ENCODE measurements around the gene SOX21. TPM values are rescaled to one million over a fixed set of nuclear protein-coding genes. Genes with fewer than 3 reads are reported as not detected.

The SOX21 gene
- total and polyA plus RNA-seq, 10 of the 15 experiments (the other 5 are each of a cell fraction or from before 2014, with no cell fraction given), result not detected

DNA sequence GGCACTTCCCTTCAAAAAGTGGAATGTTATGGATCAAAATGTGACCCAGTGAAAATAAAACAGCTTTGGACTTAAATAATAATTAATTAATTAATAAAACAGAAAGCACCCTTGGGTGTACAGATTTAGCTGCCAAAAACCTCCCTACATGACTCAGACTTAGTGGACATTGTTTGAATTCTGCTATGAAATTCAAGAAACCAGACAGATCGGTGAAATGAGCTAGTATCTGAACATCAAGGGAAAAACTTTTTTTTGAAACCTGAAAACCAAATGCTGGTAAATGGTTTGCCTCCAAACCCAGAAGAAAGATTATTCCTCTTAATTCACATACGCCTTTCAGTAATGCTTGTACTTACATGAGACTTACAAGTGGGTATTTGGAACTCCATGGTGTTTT is 33.5 kb downstream of the SOX21 start:
- ChIA-PET RAD21 (ENCODE audit: unreplicated experiment) (interaction anchor here (2.4 kb wide), 1 partner anchor 725 kb away, joined by 8 read pairs; no protein-coding TSS in a partner anchor), POLR2A (no interaction called here), SMC1A (ENCODE audit: uncharacterized antibody, unreplicated experiment) (interaction anchor here (1.7 kb wide), 1 partner anchor 725 kb away, joined by 3 read pairs; no protein-coding TSS in a partner anchor), CTCF (interaction anchor here (0.7 to 2.0 kb wide), 3 partner anchors 725 to 800 kb away, joined by 3 to 8 read pairs (median 4); no protein-coding TSS in a partner anchor)
- Histone ChIP-seq H2AFZ (ENCODE audit: control insufficient read depth, low read depth, low read length) (no peak overlapping the region), H3K79me2 (ENCODE audit: control insufficient read depth, insufficient read depth, low read length) (no peaks in the 10 kb centered on the region), H3K9me3 (replicated peaks; ENCODE audit: control insufficient read depth, insufficient read depth, low read length) (no peaks in the 10 kb centered on the region), H3K4me1 (ENCODE audit: control insufficient read depth, insufficient read depth, low read length) (no peaks in the 10 kb centered on the region), H3K4me3 (no peak overlapping the region), H3K9ac (ENCODE audit: control insufficient read depth, insufficient read depth, low read length) (no peak overlapping the region), H3K27me3 (replicated peaks in 1 of 2; ENCODE audit: control insufficient read depth in 2 of 2, insufficient read depth in 2 of 2, low read length in 1 of 2) (no peaks in the 10 kb centered on the region; a peak in 2 of 4 replicates), H4K20me1 (ENCODE audit: control insufficient read depth, insufficient read depth) (no peaks in the 10 kb centered on the region), H3K27ac (ENCODE audit: control insufficient read depth, insufficient read depth) (no peak overlapping the region), H3K36me3 (ENCODE audit: control insufficient read depth in 2 of 2, insufficient read depth in 2 of 2, low read length in 1 of 2) (no peaks in the 10 kb centered on the region), H3K4me2 (ENCODE audit: control insufficient read depth, insufficient read depth) (no peak overlapping the region)
- ATAC-seq (no peak), FAIRE-seq (no peak), DNase-seq (ENCODE audit: low read depth, low spot score) (no peak)
- intact Hi-C loops (cut with micrococcal nuclease; ENCODE audit: unreplicated experiment) (loop anchor here (10.0 kb wide), 2 partner anchors 276 to 506 kb away; no protein-coding TSS in a partner anchor), in situ Hi-C loops (cut with MboI) (loop anchor here (10.0 kb wide), 2 partner anchors 726 to 796 kb away; no protein-coding TSS in a partner anchor)
- no TSS peak for BruUV-seq (replicated peaks)
- WGBS (ENCODE audit: insufficient coverage, insufficient replicate concordance, low lambda C conversion rate, missing lambda C conversion rate), result 0% methylated on average over 2 of the region's 2 CpGs
- TF ChIP-seq, protein P1, sequence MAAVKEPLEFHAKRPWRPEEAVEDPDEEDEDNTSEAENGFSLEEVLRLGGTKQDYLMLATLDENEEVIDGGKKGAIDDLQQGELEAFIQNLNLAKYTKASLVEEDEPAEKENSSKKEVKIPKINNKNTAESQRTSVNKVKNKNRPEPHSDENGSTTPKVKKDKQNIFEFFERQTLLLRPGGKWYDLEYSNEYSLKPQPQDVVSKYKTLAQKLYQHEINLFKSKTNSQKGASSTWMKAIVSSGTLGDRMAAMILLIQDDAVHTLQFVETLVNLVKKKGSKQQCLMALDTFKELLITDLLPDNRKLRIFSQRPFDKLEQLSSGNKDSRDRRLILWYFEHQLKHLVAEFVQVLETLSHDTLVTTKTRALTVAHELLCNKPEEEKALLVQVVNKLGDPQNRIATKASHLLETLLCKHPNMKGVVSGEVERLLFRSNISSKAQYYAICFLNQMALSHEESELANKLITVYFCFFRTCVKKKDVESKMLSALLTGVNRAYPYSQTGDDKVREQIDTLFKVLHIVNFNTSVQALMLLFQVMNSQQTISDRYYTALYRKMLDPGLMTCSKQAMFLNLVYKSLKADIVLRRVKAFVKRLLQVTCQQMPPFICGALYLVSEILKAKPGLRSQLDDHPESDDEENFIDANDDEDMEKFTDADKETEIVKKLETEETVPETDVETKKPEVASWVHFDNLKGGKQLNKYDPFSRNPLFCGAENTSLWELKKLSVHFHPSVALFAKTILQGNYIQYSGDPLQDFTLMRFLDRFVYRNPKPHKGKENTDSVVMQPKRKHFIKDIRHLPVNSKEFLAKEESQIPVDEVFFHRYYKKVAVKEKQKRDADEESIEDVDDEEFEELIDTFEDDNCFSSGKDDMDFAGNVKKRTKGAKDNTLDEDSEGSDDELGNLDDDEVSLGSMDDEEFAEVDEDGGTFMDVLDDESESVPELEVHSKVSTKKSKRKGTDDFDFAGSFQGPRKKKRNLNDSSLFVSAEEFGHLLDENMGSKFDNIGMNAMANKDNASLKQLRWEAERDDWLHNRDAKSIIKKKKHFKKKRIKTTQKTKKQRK (IDR thresholded peaks at IDR 0.05; ENCODE audit: low read depth, low read length), result no peak
- TF ChIP-seq, protein P2, sequence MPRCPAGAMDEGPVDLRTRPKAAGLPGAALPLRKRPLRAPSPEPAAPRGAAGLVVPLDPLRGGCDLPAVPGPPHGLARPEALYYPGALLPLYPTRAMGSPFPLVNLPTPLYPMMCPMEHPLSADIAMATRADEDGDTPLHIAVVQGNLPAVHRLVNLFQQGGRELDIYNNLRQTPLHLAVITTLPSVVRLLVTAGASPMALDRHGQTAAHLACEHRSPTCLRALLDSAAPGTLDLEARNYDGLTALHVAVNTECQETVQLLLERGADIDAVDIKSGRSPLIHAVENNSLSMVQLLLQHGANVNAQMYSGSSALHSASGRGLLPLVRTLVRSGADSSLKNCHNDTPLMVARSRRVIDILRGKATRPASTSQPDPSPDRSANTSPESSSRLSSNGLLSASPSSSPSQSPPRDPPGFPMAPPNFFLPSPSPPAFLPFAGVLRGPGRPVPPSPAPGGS (IDR thresholded peaks at IDR 0.05; ENCODE audit: borderline replicate concordance, insufficient read depth, low read depth, low read length, poor library complexity, severe bottlenecking), result no peak
- TF ChIP-seq NFXL1 (IDR thresholded peaks at IDR 0.05; ENCODE audit: borderline replicate concordance) (no peak), CREB1 (IDR thresholded peaks at IDR 0.05; ENCODE audit: low read depth) (no peak), POLR2AphosphoS2 (IDR thresholded peaks at IDR 0.05; ENCODE audit: low read depth, low read length) (no peak), NR2F1 (conservative IDR thresholded peaks at IDR 0.05) (no peak), PAX8 (IDR thresholded peaks at IDR 0.05) (no peak)
- TF ChIP-seq, protein P3, sequence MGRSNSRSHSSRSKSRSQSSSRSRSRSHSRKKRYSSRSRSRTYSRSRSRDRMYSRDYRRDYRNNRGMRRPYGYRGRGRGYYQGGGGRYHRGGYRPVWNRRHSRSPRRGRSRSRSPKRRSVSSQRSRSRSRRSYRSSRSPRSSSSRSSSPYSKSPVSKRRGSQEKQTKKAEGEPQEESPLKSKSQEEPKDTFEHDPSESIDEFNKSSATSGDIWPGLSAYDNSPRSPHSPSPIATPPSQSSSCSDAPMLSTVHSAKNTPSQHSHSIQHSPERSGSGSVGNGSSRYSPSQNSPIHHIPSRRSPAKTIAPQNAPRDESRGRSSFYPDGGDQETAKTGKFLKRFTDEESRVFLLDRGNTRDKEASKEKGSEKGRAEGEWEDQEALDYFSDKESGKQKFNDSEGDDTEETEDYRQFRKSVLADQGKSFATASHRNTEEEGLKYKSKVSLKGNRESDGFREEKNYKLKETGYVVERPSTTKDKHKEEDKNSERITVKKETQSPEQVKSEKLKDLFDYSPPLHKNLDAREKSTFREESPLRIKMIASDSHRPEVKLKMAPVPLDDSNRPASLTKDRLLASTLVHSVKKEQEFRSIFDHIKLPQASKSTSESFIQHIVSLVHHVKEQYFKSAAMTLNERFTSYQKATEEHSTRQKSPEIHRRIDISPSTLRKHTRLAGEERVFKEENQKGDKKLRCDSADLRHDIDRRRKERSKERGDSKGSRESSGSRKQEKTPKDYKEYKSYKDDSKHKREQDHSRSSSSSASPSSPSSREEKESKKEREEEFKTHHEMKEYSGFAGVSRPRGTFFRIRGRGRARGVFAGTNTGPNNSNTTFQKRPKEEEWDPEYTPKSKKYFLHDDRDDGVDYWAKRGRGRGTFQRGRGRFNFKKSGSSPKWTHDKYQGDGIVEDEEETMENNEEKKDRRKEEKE (IDR thresholded peaks at IDR 0.05), result no peak
- TF ChIP-seq, protein P4, sequence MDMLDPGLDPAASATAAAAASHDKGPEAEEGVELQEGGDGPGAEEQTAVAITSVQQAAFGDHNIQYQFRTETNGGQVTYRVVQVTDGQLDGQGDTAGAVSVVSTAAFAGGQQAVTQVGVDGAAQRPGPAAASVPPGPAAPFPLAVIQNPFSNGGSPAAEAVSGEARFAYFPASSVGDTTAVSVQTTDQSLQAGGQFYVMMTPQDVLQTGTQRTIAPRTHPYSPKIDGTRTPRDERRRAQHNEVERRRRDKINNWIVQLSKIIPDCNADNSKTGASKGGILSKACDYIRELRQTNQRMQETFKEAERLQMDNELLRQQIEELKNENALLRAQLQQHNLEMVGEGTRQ (IDR thresholded peaks at IDR 0.05; ENCODE audit: borderline replicate concordance, low read depth, low read length), result no peak

All from GM12878 (cell line).